KBM-7 (cell line): ENCODE measurements around the gene FASTKD3.

Source experiments
- DNase-seq: peaks from one replicate; pipeline ENCODE4 v3.0.0-alpha.2; 2015
- in situ Hi-C: fragments of 300-500 bp; cut with MboI; formaldehyde crosslinking; loops from 2 replicates; pipeline ENCODE4 v1.14.3; 2020; ENCODE audit warnings: low sequenced_read_pairs, low pct_unique_long_range_greater_than_20kb, mixed read lengths

Gene FASTKD3

DNA sequence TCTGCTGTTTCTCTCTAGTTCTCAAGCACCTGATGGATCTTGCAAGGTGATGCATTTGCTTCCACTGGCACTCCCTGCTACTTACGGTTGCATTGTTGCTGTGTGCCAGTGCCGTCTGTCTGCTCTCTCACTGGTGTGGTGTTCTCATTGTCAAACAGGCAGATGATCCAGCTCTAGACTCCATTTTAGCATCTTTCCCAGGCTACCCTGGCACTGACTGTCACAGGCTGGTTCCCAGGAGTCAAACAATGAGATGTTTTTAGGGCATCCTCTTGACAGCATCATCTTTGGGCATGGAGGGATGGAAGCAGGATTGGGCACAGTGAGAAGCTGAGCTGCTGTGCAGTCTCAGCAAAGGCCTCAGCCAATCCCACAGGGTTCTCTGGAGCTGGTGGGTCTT lies 13.0 kb upstream of the FASTKD3 start:
- no peak for DNase-seq
- in situ Hi-C loops: no loop called here

DNA sequence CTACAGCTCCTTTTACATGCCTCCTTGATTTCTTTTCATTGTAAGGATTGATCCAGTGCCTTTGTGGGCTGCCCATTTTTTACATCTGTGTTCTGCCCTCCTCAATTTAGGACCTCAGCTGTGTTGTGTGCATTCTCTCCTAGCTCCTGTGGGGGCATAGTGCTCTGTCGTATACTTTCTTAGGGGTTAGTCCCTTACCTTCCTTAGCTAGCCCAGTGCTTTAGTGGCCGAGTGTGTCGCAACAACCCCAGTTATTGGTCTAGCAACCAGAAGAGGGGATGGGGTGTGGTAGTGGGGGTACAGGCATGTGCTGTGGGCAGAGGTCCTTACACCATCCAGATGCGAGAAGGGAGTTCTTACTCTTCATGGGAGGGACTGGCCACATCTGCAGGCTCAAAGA lies 12.3 kb upstream of the FASTKD3 start:
- no peak for DNase-seq
- in situ Hi-C loops: no loop called here

DNA sequence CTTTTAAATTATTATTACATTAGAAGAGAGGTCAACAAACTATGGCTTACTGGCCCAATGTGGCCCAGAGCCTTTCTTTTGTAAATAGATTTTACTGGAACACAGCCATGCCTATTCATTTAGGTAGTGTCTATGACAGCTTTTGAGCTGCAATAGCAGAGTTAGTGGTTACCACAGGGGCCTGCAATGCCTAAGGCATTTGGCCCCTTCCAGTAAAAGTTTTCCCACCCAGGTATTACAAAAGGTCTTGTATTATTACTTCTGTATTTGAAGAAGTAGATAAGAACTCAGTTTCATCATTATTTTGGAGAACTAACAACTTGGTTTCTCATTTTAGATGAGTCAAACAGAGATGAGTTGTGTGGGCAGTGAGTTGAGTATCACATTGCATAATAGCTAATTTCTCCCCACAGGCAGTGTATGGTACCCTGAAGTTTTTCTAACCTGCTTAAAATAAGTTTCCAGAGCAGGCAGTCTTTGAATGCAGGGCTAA lies 9.6 kb upstream of the FASTKD3 start:
- no peak for DNase-seq
- in situ Hi-C loops: no loop called here

DNA sequence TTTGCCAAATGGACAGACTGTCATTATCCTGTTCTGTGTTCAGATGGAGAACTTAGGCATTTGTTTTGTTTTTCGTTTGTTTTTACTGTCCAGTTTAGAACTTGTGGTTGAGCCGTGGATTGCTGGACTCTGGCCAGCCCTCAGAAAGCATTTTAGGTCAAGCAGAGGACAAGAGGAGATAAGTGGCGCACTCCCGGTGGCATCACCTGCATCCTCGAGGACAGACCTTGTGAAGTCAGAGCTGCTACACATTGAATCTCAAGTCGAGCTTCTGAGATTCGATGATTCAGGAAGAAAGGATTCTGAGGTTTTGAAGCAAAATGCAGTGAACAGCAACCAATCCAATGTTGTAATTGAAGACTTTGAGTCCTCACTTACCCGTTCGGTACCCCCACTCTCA lies 9.0 kb upstream of the FASTKD3 start:
- DNase-seq: no peak

DNA sequence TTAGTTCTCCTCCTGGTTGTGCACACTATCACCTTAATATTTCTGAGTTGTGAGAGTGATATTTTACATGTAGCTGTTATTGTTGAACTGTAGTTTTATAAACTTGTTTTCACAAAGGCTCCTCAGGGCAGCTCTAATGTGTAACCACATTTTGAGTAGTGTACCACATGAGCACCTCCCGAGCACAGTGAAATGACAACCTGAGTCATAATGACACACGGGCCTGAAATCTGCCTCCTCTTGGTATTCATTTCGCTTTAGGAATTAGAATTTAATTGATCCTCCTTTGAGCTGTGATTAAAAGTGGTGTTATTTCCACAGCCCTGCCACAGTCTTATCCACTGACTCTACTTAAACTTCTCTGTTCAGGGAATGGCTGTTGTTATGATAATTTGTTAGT lies 8.0 kb upstream of the FASTKD3 start:
- in situ Hi-C loops: no loop called here
- no peak for DNase-seq

More for the DNA sequence above, 9.0 kb upstream of the FASTKD3 start:
- in situ Hi-C loops: no loop called here

DNA sequence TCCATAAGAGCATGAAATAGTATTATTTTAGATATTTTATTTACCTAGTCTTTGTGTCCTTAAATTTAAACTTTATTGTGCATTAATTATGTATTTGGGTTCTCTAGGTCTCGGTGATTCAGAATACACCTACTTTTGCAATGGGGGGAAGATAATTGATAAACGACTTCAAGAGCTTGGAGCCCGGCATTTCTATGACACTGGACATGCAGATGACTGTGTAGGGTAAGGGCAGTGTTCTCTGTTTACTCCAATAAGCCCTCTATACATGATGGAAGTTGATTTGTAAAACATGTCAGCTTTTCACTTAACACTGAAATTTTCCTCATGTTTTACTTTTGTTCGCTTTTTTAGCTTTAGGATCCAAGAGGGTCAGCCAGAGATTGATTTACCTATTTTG lies 6.3 kb upstream of the FASTKD3 start:
- in situ Hi-C loops: no loop called here
- DNase-seq: no peak

DNA sequence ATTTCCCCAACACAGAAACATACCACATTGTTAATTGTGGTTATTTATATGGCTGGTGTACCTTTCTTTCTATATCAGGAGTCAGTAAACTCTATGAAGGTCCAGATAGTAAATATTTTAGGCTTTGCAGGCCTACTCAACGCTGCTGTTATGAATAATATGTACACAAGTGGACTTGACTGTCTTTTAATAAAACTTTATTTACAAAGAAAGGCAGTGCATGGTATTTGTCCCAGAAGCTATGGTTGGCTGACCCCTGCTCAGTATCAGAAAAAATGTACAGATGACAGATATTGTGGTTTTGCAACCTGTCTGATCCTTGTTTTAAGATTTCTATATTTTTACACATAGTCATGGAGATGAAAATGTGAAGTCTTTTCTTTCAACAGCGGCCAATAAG lies 5.8 kb upstream of the FASTKD3 start:
- no peak for DNase-seq
- in situ Hi-C loops: no loop called here

DNA sequence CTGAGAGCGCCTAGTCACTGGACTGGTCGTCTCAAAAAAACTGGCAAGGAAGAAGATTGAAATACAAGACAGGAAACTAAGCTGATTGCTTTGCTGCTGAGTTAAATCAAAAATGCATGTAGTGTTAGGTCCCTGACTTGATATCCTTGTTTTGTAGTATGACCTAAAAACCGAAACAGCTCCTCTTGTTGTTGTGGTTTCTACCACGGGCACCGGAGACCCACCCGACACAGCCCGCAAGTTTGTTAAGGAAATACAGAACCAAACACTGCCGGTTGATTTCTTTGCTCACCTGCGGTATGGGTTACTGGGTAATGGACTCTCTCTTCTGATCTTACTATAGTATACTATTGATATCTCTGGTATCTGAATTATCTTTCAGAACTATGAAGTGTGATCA lies 4.4 kb upstream of the FASTKD3 start:
- DNase-seq: no peak
- in situ Hi-C loops: no loop called here

DNA sequence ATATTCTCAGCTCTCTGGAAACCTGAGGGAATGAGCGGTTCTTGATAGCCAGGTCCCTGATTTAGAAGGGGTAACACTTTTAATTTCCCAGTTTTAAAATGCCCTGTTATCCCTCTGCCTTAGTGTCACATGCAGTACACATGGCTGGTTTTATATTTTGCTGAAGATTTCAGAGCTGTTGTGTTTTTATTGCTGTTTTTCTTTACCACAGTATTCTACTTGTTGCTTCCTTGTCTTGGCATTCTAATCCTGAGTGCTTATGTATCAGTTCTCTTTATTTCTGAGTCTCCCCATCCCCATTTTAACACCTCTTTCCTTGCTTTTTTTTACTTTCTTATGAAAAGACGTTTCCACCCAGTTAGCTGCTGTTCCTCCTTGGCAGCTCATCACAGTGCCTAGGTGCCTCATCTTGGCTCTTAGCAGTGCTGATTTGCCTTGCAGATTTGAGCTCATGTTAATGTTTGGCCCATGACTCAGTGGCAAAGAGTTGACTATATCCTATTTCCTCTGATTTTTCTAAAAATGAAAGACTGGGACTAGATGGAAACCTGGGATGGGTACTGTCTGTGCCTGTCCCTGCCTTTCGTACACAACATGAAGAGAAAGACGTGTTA lies 3.8 kb upstream of the FASTKD3 start:
- DNase-seq: no peak
- in situ Hi-C loops: no loop called here

DNA sequence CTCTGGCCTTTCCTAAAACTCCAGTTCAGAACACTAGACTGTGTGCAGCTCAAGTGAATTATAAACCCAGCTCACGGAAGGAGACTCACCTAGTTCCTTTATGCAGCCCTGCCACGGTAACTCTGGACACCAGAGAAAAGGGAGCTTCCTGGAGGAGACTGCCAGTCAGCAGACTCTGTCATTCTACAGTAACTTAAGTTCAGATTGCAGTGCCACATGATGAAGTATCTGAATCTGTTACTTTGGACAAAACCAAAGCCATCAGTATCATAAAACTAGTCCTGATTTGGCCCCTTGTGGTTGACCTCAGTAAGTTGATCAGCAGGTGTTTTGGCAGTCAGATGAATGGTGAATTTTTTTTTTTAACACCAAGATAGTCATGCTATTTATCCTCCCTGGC lies 2.8 kb upstream of the FASTKD3 start:
- in situ Hi-C loops: no loop called here
- no peak for DNase-seq

DNA sequence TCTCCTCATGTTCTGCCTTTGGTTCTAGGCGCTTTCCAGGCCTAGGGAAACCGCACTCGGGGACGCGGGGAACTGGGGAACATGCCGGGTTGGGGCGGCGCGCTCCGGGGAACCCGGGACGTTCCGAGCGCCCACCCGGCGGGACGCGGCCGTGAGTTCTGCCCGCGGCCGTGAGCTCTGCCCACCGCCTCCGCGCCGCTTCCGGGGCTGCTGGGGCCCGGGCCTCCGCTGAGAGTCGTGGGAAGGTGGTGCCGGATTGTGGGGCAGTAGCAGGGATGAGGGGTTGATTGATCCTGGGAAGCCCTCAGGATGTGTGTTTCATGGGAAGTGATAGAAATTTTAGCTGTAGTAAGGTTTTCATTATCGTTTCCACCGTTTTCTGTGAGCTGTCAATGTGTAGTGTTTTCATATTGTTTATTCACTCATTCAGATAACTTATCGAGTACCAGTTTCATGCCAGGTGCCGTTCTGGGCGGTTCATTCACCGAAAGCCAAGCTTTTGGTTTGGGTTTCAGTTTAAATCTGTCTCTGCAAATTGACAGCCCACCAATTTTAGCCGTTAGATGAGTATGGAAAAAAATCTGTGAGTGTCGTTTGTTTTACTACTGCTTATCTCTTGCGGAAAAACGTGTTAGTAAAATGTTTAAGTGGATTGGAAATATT lies 774 bp upstream of the FASTKD3 start:
- no peak for DNase-seq
- in situ Hi-C loops: no loop called here

DNA sequence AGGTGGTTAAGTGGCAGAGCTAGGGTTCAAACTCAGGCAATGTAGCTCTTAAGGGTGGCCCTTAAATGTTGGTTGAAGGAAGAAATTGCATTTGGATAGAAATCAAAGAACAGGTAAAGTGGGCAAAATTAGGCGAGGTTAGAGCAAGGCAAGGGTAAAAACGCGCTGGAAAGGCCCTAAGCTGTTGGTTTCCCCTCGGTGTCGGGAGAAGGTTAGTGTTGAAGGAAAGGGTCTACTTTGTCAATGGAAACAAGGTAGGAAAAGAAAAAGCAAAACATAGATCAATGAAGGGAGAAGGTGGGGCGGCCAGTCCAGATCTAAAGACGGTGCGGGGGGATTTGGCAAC lies 431 bp downstream of the FASTKD3 start:
- DNase-seq: no peak
- in situ Hi-C loops: no loop called here

DNA sequence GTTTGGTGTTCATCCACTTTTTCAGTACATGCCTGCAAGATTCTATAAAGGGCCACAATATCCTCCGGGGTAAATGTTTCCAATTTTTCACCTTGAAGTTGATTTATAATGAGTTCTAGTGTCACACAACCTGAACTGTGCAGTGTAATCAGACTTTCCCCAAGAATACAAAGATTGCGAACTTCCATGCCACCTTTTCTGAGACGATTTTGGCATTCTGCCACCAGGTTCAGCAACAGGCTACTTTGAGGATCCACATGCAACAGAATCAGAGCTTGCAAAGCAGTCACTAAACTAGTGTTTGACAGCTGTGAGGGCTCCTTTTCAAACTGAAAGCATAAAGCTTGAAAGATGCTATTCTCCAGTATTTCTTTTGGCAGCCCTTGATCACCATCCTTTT lies 1.6 kb downstream of the FASTKD3 start:
- in situ Hi-C loops: no loop called here
- DNase-seq: no peak

DNA sequence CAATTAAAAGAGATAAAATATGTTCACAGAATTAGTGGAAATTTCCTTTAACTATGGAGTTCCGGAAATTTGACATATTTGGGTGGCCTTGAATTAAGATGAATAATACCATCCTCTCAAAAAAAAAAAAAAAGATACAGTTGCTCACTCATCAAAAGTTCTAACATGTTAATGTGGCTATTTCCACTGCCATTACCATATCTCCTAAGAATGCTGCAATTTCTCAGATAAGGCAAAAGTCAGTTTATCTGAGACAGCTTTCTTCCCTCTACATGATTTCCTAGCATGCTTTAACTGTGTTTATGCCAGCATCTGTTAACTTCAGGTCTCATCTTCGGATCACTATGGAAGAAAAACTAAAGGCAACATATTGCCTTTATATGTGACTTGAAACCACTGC lies 2.6 kb downstream of the FASTKD3 start:
- in situ Hi-C loops: no loop called here
- DNase-seq: no peak

DNA sequence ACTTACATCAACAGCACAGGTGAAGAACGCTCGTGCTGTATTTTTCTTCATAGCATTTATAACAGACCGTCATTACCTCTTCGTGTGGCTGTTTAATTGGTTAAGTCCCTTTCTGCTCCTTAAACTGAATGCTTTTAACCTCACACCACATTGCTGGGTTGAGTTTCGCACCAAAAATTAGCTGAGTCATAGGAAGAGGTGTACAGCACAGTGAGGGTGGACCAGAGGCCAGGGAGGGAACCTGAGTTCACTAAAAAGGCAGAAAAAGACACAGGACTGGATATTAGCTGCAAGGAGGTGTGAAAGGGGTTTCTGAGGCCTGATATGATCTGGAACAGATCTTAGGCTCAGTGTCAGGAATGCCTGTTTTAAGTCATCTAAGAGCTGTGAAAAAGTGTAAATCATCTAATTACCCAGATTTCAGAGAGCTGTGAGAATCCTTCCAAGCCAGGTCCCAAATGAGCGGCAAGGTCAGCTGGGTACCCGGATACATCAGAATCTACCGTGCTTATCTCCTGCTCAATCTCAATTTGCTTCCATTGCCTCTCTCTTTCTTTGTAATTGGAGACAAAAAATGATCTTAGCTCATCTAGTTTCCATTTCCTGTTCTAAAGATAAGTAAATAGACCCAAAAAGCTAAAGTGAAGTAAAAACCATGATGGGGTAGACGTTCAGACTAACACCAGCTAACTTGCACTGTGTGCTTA lies 10.8 kb downstream of the FASTKD3 start:
- DNase-seq: no peak
- in situ Hi-C loops: no loop called here

DNA sequence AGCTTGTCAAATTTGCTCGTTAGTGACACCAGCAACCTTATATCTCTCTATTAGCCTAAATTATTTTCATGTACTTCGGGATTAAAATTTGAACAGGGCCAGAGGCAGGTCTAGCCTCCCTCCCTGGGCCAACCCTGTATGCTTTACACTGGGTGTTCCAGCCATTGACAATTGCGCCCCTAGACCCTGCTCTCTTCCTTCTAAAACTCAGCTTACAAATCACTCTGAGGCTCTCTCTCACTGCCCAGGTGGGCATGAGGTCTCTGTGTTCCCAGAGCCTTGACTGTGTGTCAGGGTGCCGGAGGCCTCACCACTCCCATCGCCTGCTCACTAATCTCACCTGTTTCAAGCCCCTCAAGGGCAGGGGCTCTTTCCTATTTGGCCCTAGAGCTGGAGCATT lies 11.5 kb downstream of the FASTKD3 start:
- in situ Hi-C loops: no loop called here
- DNase-seq: no peak

DNA sequence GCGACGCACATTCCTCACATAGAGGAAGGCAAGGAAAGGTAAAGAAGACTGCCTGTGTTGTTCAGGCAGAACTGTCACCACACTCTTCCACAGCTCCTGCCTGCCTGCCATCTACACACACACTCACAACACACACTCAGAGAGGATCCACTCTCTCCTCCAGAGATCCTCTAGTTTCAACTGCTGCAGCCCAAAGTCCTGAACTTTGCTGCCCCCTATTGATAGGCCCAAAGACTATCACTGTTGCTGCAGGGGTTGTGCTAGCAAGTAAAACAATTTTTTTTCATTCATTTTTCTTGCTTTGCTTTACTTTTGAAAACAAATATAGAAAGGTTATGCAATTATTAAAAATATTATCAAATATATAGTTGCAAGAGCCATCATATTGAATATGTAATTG lies 12.0 kb downstream of the FASTKD3 start:
- in situ Hi-C loops: no loop called here
- peak; percentile 61 for DNase-seq

DNA sequence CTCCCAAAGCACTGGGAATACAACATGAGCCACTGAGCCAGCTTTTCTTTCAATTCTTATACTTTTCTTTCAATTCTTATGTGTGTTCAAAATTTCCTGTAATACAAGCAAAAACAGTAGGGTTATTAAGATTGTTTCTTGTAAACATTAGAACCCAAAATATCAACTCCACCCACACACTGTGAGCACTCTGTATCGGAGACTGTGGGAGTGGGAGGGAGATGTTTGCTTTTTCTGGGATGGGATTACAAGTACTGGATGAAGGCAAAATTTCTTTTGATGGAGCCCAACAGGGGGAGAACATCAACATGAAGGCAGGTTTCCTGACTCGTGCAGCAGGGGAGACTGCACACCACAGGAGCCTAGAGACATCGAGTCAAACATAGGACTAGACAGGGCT lies 13.2 kb downstream of the FASTKD3 start:
- DNase-seq: no peak
- in situ Hi-C loops: no loop called here

DNA sequence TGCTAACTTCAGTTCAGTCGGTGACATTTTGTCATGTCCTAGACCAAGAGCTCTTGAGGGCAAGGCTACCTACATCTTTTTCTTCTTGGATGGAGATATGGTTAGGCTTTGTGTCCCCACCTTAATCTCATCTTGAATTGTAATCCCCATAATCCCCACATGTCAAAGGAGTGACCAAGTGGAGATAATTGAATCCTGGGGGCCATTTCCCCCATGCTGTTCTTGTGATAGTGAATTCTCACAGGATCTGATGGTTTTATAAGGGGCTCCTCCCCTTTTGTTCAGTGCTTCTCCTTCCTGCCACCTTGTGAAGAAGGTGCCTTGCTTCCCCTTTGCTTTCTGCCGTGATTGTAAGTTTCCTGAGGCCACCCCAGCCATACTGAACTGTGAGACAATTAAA lies 15.8 kb downstream of the FASTKD3 start:
- in situ Hi-C loops: no loop called here
- no peak for DNase-seq

DNA sequence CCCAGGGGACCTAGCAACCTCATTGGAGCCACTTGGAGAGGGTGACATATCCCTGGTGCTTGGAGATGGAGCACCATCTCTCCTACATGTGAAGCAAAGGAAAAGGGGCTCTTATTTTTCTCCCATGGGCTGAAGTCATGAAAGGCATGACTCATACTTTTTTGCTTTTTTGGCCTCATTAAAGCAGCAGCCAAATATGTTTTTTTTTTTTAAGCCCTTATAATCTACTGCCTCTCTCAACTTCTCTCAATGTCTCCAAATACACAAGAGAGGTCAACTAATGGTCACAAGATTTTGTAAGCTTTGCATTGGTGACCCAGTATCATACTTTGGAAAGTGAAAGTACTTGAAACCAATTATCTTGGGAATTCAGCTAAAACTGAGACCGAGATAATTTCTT lies 16.3 kb downstream of the FASTKD3 start:
- in situ Hi-C loops: no loop called here
- no peak for DNase-seq
